GM21737 (cell line): ENCODE measurements around the gene UBE2D4.
A peak's percentile ranks its signal among the peaks of the same experiment; 100 is the strongest.

Experiments
- ATAC-seq: cut with Tn5 transposase; IDR thresholded peaks from one replicate; pipeline ENCODE4 v1.9.1; 2021; ENCODE audit warnings: mild to moderate bottlenecking, moderate library complexity; ENCODE audit not compliant: unreplicated experiment

Gene UBE2D4

GRCh38 chr7:43906331-43907010 lies 19.8 kb upstream of the UBE2D4 start, which contains the start of gene URGCP:
URGCP (minus strand) TSS chr7:43906596; CDS start chr7:43906575, 21 bp downstream.
- ATAC-seq, result peak; percentile 76

GRCh38 chr7:43914795-43915194 lies 11.4 kb upstream of the UBE2D4 start:
- ATAC-seq, result no peak

GRCh38 chr7:43915907-43916306 lies 10.3 kb upstream of the UBE2D4 start:
- ATAC-seq, result no peak

- ATAC-seq, result no peak
Measured at GRCh38 chr7:43921423-43921822, 4.8 kb upstream of the UBE2D4 start.

GRCh38 chr7:43922726-43923125 lies 3.5 kb upstream of the UBE2D4 start:
- no peak for ATAC-seq

- ATAC-seq, result peak; percentile 9
Measured at GRCh38 chr7:43926798-43927123, 525 bp downstream of the UBE2D4 start.

- no peak for ATAC-seq
Measured at GRCh38 chr7:43927810-43928209, 1.6 kb downstream of the UBE2D4 start.

- no peak for ATAC-seq
Measured at GRCh38 chr7:43929529-43930457, 3.6 kb downstream of the UBE2D4 start.

GRCh38 chr7:43931346-43931745 lies 5.1 kb downstream of the UBE2D4 start:
- ATAC-seq, result no peak

GRCh38 chr7:43933902-43934560 lies 7.8 kb downstream of the UBE2D4 start:
- no peak for ATAC-seq

GRCh38 chr7:43937444-43937843 lies 11.2 kb downstream of the UBE2D4 start:
- ATAC-seq, result no peak

- ATAC-seq, result no peak
Measured at GRCh38 chr7:43938892-43939482, 12.8 kb downstream of the UBE2D4 start.

- ATAC-seq, result no peak
Measured at GRCh38 chr7:43942250-43942649, 16.0 kb downstream of the UBE2D4 start.

- no peak for ATAC-seq
Measured at GRCh38 chr7:43942997-43943396, 16.8 kb downstream of the UBE2D4 start.

GRCh38 chr7:43943417-43944187 lies 17.4 kb downstream of the UBE2D4 start:
- ATAC-seq, result no peak

- no peak for ATAC-seq
Measured at GRCh38 chr7:43944286-43944685, 18.1 kb downstream of the UBE2D4 start.

- no peak for ATAC-seq
Measured at GRCh38 chr7:43952028-43952427, 25.8 kb downstream of the UBE2D4 start.

- no peak for ATAC-seq
Measured at GRCh38 chr7:43953071-43953470, 26.8 kb downstream of the UBE2D4 start.

GRCh38 chr7:43954524-43955228 lies 28.4 kb downstream of the UBE2D4 start:
- no peak for ATAC-seq

GRCh38 chr7:43956027-43956426 lies 29.8 kb downstream of the UBE2D4 start:
- no peak for ATAC-seq
